IMR-90 (cell line): Measurements from ENCODE around the gene OR1J1. TPM values are rescaled to one million over a fixed set of nuclear protein-coding genes. Genes with fewer than 3 reads are reported as not detected.

ENCODE experiments used
- ATAC-seq: fragments of 200-7000 bp; cut with Tn5 transposase; 2 replicates; pipeline ENCODE4 v1.9.1; 2020; ENCODE audit warnings: low read depth, mild to moderate bottlenecking, moderate library complexity
- BruUV-seq: library from RNA; stranded (reverse); fragments of 400-500 nt; replicated peaks from 2 replicates; lab custom pipeline; 2021; lab: Mats Ljungman, UMichigan
- CTCF ChIA-PET: fragments of 300-600 bp; formaldehyde crosslinking; extraction: SDS; loops from one replicate; lab custom pipeline; 2021; ENCODE audit warnings: antibody characterized with exemption; lab: Yijun Ruan, JAX
- POLR2A ChIA-PET: fragments of 300-600 bp; sonication (Branson Sonifier 250); formaldehyde crosslinking; loops from one replicate; lab custom pipeline; 2022; ENCODE audit warnings: antibody characterized with exemption; ENCODE audit not compliant: unreplicated experiment; lab: Charles Lee
- DNase-seq: peaks from one replicate; pipeline ENCODE4 v3.0.0; 2013
- H2AFZ ChIP-seq: replicated peaks from 2 replicates; pipeline ENCODE3; 2013; ENCODE audit warnings: low read length, mild to moderate bottlenecking; ENCODE audit not compliant: poor library complexity
- H2AK5ac ChIP-seq: 2 replicates; pipeline ENCODE4 v1.6.1; 2013; ENCODE audit warnings: low read depth, low read length, inconsistent platforms
- H2AK9ac ChIP-seq: replicated peaks from 2 replicates; pipeline ENCODE3; 2013; ENCODE audit warnings: mild to moderate bottlenecking, low read depth, low read length, moderate library complexity; ENCODE audit not compliant: poor library complexity
- H2BK120ac ChIP-seq: 2 replicates; pipeline ENCODE4 v1.6.1; 2013; ENCODE audit warnings: low read depth, low read length, inconsistent platforms
- H2BK15ac ChIP-seq: 3 replicates; pipeline ENCODE4 v1.6.1; 2013; ENCODE audit warnings: low read depth, low read length, inconsistent platforms
- H2BK20ac ChIP-seq: 2 replicates; pipeline ENCODE4 v1.6.1; 2013; ENCODE audit warnings: low read depth, mild to moderate bottlenecking, inconsistent platforms, low read length, moderate library complexity
- H2BK5ac ChIP-seq: 2 replicates; pipeline ENCODE4 v1.6.1; 2013; ENCODE audit warnings: mild to moderate bottlenecking, low read depth, low read length, inconsistent platforms; ENCODE audit not compliant: poor library complexity, severe bottlenecking
- H3K14ac ChIP-seq: replicated peaks from 2 replicates; pipeline ENCODE4 v1.6.1; 2013; ENCODE audit warnings: low read depth, low read length, inconsistent platforms
- H3K18ac ChIP-seq: 2 replicates; pipeline ENCODE4 v1.6.1; 2013; ENCODE audit warnings: low read depth, low read length, control low read depth
- H3K23ac ChIP-seq: 2 replicates; pipeline ENCODE4 v1.6.1; 2013; ENCODE audit warnings: low read depth, low read length, inconsistent platforms
- H3K27ac ChIP-seq: 2 replicates; pipeline ENCODE4 v1.5.1; 2013; ENCODE audit warnings: mild to moderate bottlenecking, control low read depth, low read length; ENCODE audit not compliant: insufficient read depth
- H3K27me3 ChIP-seq: 2 replicates; pipeline ENCODE4 v1.6.1; 2013; ENCODE audit warnings: low read length; ENCODE audit not compliant: control insufficient read depth, insufficient read depth
- H3K36me3 ChIP-seq: 2 replicates; pipeline ENCODE4 v1.6.1; 2013; ENCODE audit warnings: low read length, mixed read lengths; ENCODE audit not compliant: control insufficient read depth, insufficient read depth
- H3K4ac ChIP-seq: 2 replicates; pipeline ENCODE4 v1.6.1; 2013; ENCODE audit warnings: low read depth, low read length, inconsistent platforms
- H3K4me1 ChIP-seq: 2 replicates; pipeline ENCODE4 v1.6.1; 2013; ENCODE audit warnings: low read length, mixed read lengths; ENCODE audit not compliant: control insufficient read depth, insufficient read depth
- H3K4me2 ChIP-seq: 2 replicates; pipeline ENCODE4 v1.6.1; 2013; ENCODE audit warnings: low read depth, mild to moderate bottlenecking, control low read depth, low read length, moderate library complexity
- H3K4me3 ChIP-seq: 2 replicates; pipeline ENCODE4 v1.5.1; 2013; ENCODE audit warnings: low read depth, mild to moderate bottlenecking, control low read depth, low read length, moderate library complexity; ENCODE audit not compliant: insufficient read depth
- H3K56ac ChIP-seq: 2 replicates; pipeline ENCODE4 v1.6.1; 2013; ENCODE audit warnings: low read length, inconsistent platforms; ENCODE audit not compliant: insufficient read depth; ENCODE audit errors: extremely low read depth
- H3K79me1 ChIP-seq, 2 experiments: 2 replicates each; pipeline ENCODE4 v1.6.1; 2013; ENCODE audit warnings: low read length in 2 of 2, inconsistent platforms in 1 of 2, low read depth in 1 of 2
- H3K9ac ChIP-seq: 2 replicates; pipeline ENCODE4 v1.6.1; 2013; ENCODE audit warnings: low read depth, low read length, control low read depth
- H3K9me1 ChIP-seq: 2 replicates; pipeline ENCODE4 v1.6.1; 2013; ENCODE audit warnings: low read length, inconsistent platforms; ENCODE audit not compliant: insufficient read depth
- H3K9me3 ChIP-seq: 2 replicates; pipeline ENCODE4 v1.6.1; 2013; ENCODE audit warnings: low read length; ENCODE audit not compliant: control insufficient read depth, insufficient read depth
- H4K20me1 ChIP-seq: 2 replicates; pipeline ENCODE4 v1.6.1; 2013; ENCODE audit warnings: low read length, inconsistent platforms; ENCODE audit not compliant: insufficient read depth
- H4K5ac ChIP-seq: 2 replicates; pipeline ENCODE4 v1.6.1; 2013; ENCODE audit warnings: mild to moderate bottlenecking, low read depth, low read length, control low read depth
- H4K8ac ChIP-seq, 2 experiments: 2 replicates each; pipeline ENCODE4 v1.6.1; 2013; ENCODE audit warnings: low read depth in 2 of 2, low read length in 2 of 2, control low read depth in 1 of 2, inconsistent platforms in 1 of 2
- H4K91ac ChIP-seq: 2 replicates; pipeline ENCODE4 v1.6.1; 2013; ENCODE audit warnings: low read depth, low read length, inconsistent platforms; ENCODE audit not compliant: insufficient read depth
- CEBPB ChIP-seq: IDR thresholded peaks from 2 replicates; pipeline ENCODE4 v1.6.1; 2012; ENCODE audit warnings: low read depth, low read length, improper control_type of control experiment
- CHD1 ChIP-seq: IDR thresholded peaks from 2 replicates; pipeline ENCODE4 v1.6.1; 2012; ENCODE audit warnings: low read depth, low read length, improper control_type of control experiment
- MAFK ChIP-seq: IDR thresholded peaks from 2 replicates; pipeline ENCODE4 v1.6.1; 2012; ENCODE audit warnings: low read depth, low read length, improper control_type of control experiment
- WGBS, 2 experiments: methylation state at CpG; one replicate each; pipeline versions ENCODE4 v1.1.5 to v1.1.7; 2013; ENCODE audit warnings: missing lambda C conversion rate in 2 of 2; ENCODE audit not compliant: insufficient read length in 1 of 2; ENCODE audit errors: extremely low coverage in 2 of 2; 5-methylcytosine and 5-hydroxymethylcytosine counted together
- dilution Hi-C: fragments of 300-500 bp; cut with HindIII; formaldehyde crosslinking; loops from one replicate; pipeline ENCODE4 v1.14.3; 2018; ENCODE audit warnings: low sequenced_read_pairs; ENCODE audit not compliant: unreplicated experiment
- in situ Hi-C: fragments of 300-500 bp; cut with MboI; formaldehyde crosslinking; loops from 3 replicates; pipeline ENCODE4 v1.14.3; 2019; ENCODE audit warnings: low sequenced_read_pairs, inconsistent platforms, mixed read lengths
- intact Hi-C: fragments of 100-400 bp; cut with micrococcal nuclease; formaldehyde crosslinking; loops from 2 replicates; pipeline ENCODE4 v1.10.0; 2022
- polyA plus RNA-seq, 3 experiments: library from polyadenylated mRNA; depleted of rRNA; stranded (reverse); fragments of >200 nt; gene quantifications; 2 replicates each; pipeline ENCODE4 v1.2.3, GENCODE V29; 2012; ENCODE audit warnings: low replicate concordance in 1 of 3
- total RNA-seq: library from RNA; depleted of rRNA; stranded (reverse); fragments of >200 nt; gene quantifications from 2 replicates; pipeline ENCODE4 v1.2.3, GENCODE V29; 2012; rRNA removed
- TF ChIP-seq, protein P1 (sequence below): fragments of 150-350 bp; IDR thresholded peaks from 2 replicates; pipeline ENCODE4 v1.6.1; 2016; ENCODE audit warnings: low read depth, mild to moderate bottlenecking, low read length, moderate library complexity, borderline replicate concordance

The OR1J1 gene
- total and polyA plus RNA-seq, 2 of the 4 experiments (the other 2 are of a cell fraction), result not detected

DNA sequence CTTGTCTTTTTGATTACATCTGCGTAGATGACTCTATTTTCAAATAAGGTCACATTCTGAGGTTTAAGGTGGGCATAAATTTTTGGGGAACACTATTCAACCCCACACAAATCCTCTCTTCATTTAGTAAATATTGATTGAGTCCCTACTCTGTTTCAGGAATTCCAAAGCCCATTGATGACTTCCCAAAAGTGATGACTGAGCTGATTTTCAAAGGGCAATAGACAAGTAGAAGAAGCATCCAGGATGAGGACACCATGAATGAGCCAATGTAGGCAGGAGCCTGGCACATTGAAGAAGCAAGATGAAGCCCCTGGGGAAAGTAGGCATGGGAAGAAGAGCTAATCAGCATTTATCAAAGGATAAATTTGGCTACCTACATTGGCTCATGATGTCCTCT lies 35.2 kb downstream of the OR1J1 start:
- no peak overlapping the region for H3K27ac ChIP-seq

More for the DNA sequence above, 35.2 kb downstream of the OR1J1 start:
- no peak overlapping the region for H3K4me3 ChIP-seq
- peak overlapping the region; percentile 51; the same call in 1 of the 2 replicates for H3K4ac ChIP-seq
- no peak overlapping the region for H3K56ac ChIP-seq
- H4K20me1 ChIP-seq, result no peaks in the 10 kb centered on the region
- peak overlapping the region; percentile 35; the same call in 1 of the 2 replicates for H2AK5ac ChIP-seq
- H3K4me2 ChIP-seq, result no peak overlapping the region
- H4K5ac ChIP-seq, result no peak overlapping the region
- H3K23ac ChIP-seq, result no peak overlapping the region
- no peaks in the 10 kb centered on the region for H3K27me3 ChIP-seq
- no peak overlapping the region for H3K9ac ChIP-seq
- dilution Hi-C loops (no loop called here), in situ Hi-C loops (loop anchor here (5.0 kb wide), 1 partner anchor 35 kb away; no protein-coding TSS in a partner anchor), intact Hi-C loops (no loop called here)
- ATAC-seq, result no peak
- H3K18ac ChIP-seq, result no peak overlapping the region
- H2BK120ac ChIP-seq, result peak overlapping the region; percentile 53
- ChIA-PET CTCF (no interaction called here), POLR2A (no interaction called here)
- no TSS peak for BruUV-seq
- H2AFZ ChIP-seq, result no peak overlapping the region
- no peak overlapping the region for H3K14ac ChIP-seq
- peak overlapping the region; percentile 76 for H2BK20ac ChIP-seq
- H3K36me3 ChIP-seq, result no peaks in the 10 kb centered on the region
- H3K79me1 ChIP-seq, result no peaks in the 10 kb centered on the region
- H4K91ac ChIP-seq, result no peak overlapping the region
- H3K9me3 ChIP-seq, result peaks cover 4% of the 10 kb centered on the region
- DNase-seq, result no peak
- peaks cover 16% of the 10 kb centered on the region for H3K4me1 ChIP-seq
- H2AK9ac ChIP-seq, result no peak overlapping the region
- H4K8ac ChIP-seq, result no peak overlapping the region
- H2BK5ac ChIP-seq, result no peak overlapping the region
- peak overlapping the region; percentile 35; the same call in 2 of the 3 replicates for H2BK15ac ChIP-seq
- WGBS, 2 experiments, result no CpG with 5 or more reads among the region's 1 CpG
- H3K9me1 ChIP-seq, result peaks cover 18% of the 10 kb centered on the region
- TF ChIP-seq, protein P1, sequence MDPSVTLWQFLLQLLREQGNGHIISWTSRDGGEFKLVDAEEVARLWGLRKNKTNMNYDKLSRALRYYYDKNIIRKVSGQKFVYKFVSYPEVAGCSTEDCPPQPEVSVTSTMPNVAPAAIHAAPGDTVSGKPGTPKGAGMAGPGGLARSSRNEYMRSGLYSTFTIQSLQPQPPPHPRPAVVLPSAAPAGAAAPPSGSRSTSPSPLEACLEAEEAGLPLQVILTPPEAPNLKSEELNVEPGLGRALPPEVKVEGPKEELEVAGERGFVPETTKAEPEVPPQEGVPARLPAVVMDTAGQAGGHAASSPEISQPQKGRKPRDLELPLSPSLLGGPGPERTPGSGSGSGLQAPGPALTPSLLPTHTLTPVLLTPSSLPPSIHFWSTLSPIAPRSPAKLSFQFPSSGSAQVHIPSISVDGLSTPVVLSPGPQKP, result no peak
- TF ChIP-seq CEBPB (no peak), MAFK (peak; percentile 77), CHD1 (no peak)

Other genes with a start within 250 kb of the OR1J1 start
- gene LHX6, start 249.0 kb downstream of the OR1J1 start, total RNA-seq, result under 0.01 TPM in 2 replicates
- gene LHX6, start 249.0 kb downstream of the OR1J1 start, polyA plus RNA-seq (2012; rRNA removed), result 0.05 and 0.17 TPM in 2 replicates
- gene RBM18, start 213.1 kb downstream of the OR1J1 start, total RNA-seq, result 8.1 and 8.4 TPM in 2 replicates
- gene RBM18, start 213.1 kb downstream of the OR1J1 start, polyA plus RNA-seq (2012; rRNA removed), result 13.8 and 15.6 TPM in 2 replicates
- gene MRRF, start 213.0 kb downstream of the OR1J1 start, total RNA-seq, result 35.8 and 38.0 TPM in 2 replicates
- 27.1 and 32.1 TPM in 2 replicates for gene MRRF, start 213.0 kb downstream of the OR1J1 start, polyA plus RNA-seq (2012; rRNA removed)
- 21.1 and 24.7 TPM in 2 replicates for gene PTGS1, start 106.9 kb downstream of the OR1J1 start, total RNA-seq
- gene PTGS1, start 106.9 kb downstream of the OR1J1 start, polyA plus RNA-seq (2012; rRNA removed), result 33.9 and 38.3 TPM in 2 replicates
- gene OR1J2, start 32.9 kb upstream of the OR1J1 start, total RNA-seq, result not detected in 2 replicates
- not detected in 2 replicates for gene OR1J2, start 32.9 kb upstream of the OR1J1 start, polyA plus RNA-seq (2012; rRNA removed)
- not detected in 2 replicates for gene OR1J4, start 41.2 kb upstream of the OR1J1 start, total RNA-seq
- gene OR1J4, start 41.2 kb upstream of the OR1J1 start, polyA plus RNA-seq (2012; rRNA removed), result not detected in 2 replicates
- not detected in 2 replicates for gene OR1N1, start 49.4 kb upstream of the OR1J1 start, total RNA-seq
- gene OR1N1, start 49.4 kb upstream of the OR1J1 start, polyA plus RNA-seq (2012; rRNA removed), result not detected in 2 replicates
- gene OR1N2, start 75.2 kb upstream of the OR1J1 start, total RNA-seq, result not detected in 2 replicates
- gene OR1N2, start 75.2 kb upstream of the OR1J1 start, polyA plus RNA-seq (2012; rRNA removed), result not detected in 2 replicates
- gene OR1L8, start 105.5 kb upstream of the OR1J1 start, total RNA-seq, result not detected in 2 replicates
- not detected in 2 replicates for gene OR1L8, start 105.5 kb upstream of the OR1J1 start, polyA plus RNA-seq (2012; rRNA removed)
- gene OR1Q1, start 136.8 kb upstream of the OR1J1 start, total RNA-seq, result not detected in 2 replicates
- gene OR1Q1, start 136.8 kb upstream of the OR1J1 start, polyA plus RNA-seq (2012; rRNA removed), result not detected in 2 replicates
- gene OR1B1, start 179.7 kb upstream of the OR1J1 start, total RNA-seq, result not detected in 2 replicates
- not detected in 2 replicates for gene OR1B1, start 179.7 kb upstream of the OR1J1 start, polyA plus RNA-seq (2012; rRNA removed)
- not detected in 2 replicates for gene OR1L1, start 183.8 kb upstream of the OR1J1 start, total RNA-seq
- gene OR1L1, start 183.8 kb upstream of the OR1J1 start, polyA plus RNA-seq (2012; rRNA removed), result not detected in 2 replicates
- gene OR1L3, start 197.2 kb upstream of the OR1J1 start, total RNA-seq, result not detected in 2 replicates
- not detected in 2 replicates for gene OR1L3, start 197.2 kb upstream of the OR1J1 start, polyA plus RNA-seq (2012; rRNA removed)
- gene OR1L4, start 246.1 kb upstream of the OR1J1 start, total RNA-seq, result not detected in 2 replicates
- gene OR1L4, start 246.1 kb upstream of the OR1J1 start, polyA plus RNA-seq (2012; rRNA removed), result not detected in 2 replicates